ENCODE data around the gene SUN3.

SUN3 gene, protein sequence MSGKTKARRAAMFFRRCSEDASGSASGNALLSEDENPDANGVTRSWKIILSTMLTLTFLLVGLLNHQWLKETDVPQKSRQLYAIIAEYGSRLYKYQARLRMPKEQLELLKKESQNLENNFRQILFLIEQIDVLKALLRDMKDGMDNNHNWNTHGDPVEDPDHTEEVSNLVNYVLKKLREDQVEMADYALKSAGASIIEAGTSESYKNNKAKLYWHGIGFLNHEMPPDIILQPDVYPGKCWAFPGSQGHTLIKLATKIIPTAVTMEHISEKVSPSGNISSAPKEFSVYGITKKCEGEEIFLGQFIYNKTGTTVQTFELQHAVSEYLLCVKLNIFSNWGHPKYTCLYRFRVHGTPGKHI

GRCh38 chr7:48028938-48029337, at the start of gene SUN3:
SUN3 (minus strand) TSS chr7:48029107; CDS start chr7:48028938, 169 bp downstream.
- no peak within 1 kb of the TSS for H3K4me3 Mint-ChIP-seq
- no peaks in the 10 kb centered on the region for H3K4me1 Mint-ChIP-seq (ENCODE audit: low read depth)
- H3K27me3 Mint-ChIP-seq = peaks cover 30% of the 10 kb centered on the region
- peaks cover 6% of the 10 kb centered on the region for H3K9me3 Mint-ChIP-seq
- H3K27ac Mint-ChIP-seq = no peak within 1 kb of the TSS
- no peaks in the 10 kb centered on the region for H3K36me3 Mint-ChIP-seq (ENCODE audit: low read depth)

- Mint-ChIP-seq H3K27ac (no peak overlapping the region), H3K36me3 (ENCODE audit: low read depth) (no peaks in the 10 kb centered on the region), H3K27me3 (peaks cover 3% of the 10 kb centered on the region)
Observed at GRCh38 chr7:48078470-48078869, 49.6 kb upstream of the SUN3 start.

GRCh38 chr7:48077423-48077822, 48.5 kb upstream of the SUN3 start:
- no peak overlapping the region for H3K27ac Mint-ChIP-seq
- H3K9me3 Mint-ChIP-seq = no peaks in the 10 kb centered on the region
- H3K36me3 Mint-ChIP-seq (ENCODE audit: low read depth) = no peaks in the 10 kb centered on the region
- H3K4me1 Mint-ChIP-seq (ENCODE audit: low read depth) = peaks cover 5% of the 10 kb centered on the region
- peaks cover 3% of the 10 kb centered on the region for H3K27me3 Mint-ChIP-seq
- H3K4me3 Mint-ChIP-seq = no peak overlapping the region

More at GRCh38 chr7:48078470-48078869, 49.6 kb upstream of the SUN3 start:
- no peaks in the 10 kb centered on the region for H3K9me3 Mint-ChIP-seq
- H3K4me3 Mint-ChIP-seq = no peak overlapping the region
- peaks cover 16% of the 10 kb centered on the region for H3K4me1 Mint-ChIP-seq (ENCODE audit: low read depth)

- Mint-ChIP-seq H3K27me3 (no peaks in the 10 kb centered on the region), H3K27ac (no peak overlapping the region), H3K4me1 (ENCODE audit: low read depth) (no peaks in the 10 kb centered on the region), H3K4me3 (no peak overlapping the region), H3K36me3 (ENCODE audit: low read depth) (peaks cover 4% of the 10 kb centered on the region), H3K9me3 (peaks cover 4% of the 10 kb centered on the region)
Observed at GRCh38 chr7:48074204-48074654, 45.3 kb upstream of the SUN3 start.

DNA sequence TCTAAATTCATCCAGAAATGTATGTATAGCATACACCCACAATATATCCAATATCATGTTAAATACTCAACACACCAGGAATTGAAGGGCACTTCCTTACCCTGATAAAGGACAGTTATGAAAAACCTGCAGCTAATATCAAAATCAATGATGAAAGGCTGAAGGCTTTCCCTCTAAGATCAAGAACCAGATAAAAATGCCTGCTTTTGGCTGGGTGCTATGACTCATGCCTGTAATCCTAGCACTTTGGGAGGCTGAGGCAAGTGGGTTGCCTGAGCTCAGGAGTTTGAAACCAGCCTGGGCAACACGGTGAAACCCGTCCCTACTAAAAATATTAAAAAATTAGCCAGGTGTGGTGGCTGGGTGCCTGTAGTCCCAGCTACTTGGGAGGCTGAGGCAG, 38.6 kb upstream of the SUN3 start:
- Mint-ChIP-seq H3K27ac (no peak overlapping the region), H3K4me3 (no peak overlapping the region), H3K4me1 (ENCODE audit: low read depth) (no peaks in the 10 kb centered on the region), H3K36me3 (ENCODE audit: low read depth) (peaks cover 4% of the 10 kb centered on the region), H3K27me3 (no peaks in the 10 kb centered on the region), H3K9me3 (peaks cover 7% of the 10 kb centered on the region)

GRCh38 chr7:48063985-48064384, 35.1 kb upstream of the SUN3 start:
- Mint-ChIP-seq H3K36me3 (ENCODE audit: low read depth) (no peaks in the 10 kb centered on the region), H3K4me3 (no peak overlapping the region), H3K27ac (no peak overlapping the region), H3K4me1 (ENCODE audit: low read depth) (no peaks in the 10 kb centered on the region), H3K9me3 (peaks cover 4% of the 10 kb centered on the region), H3K27me3 (no peaks in the 10 kb centered on the region)

DNA sequence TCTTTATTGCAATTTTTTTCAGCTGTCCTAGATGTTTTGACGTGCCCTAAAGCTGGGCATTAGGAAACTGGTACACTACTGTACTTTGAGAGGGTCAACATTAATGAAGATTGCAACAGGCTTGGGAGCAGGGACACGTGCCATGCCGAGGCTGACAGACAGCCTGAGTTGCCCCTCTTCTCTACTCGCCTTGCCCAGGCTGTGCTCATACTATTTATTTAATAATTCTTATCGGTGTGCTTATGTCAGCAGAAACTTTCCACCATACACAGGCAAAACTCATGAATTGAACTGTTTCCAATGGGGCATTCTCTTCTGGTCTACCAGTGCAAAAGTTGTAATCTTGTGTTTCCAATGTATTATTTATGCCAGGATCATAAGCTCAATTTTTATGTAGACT, 30.8 kb upstream of the SUN3 start:
- Mint-ChIP-seq H3K27me3 (no peaks in the 10 kb centered on the region), H3K36me3 (ENCODE audit: low read depth) (peaks cover 7% of the 10 kb centered on the region), H3K27ac (no peak overlapping the region), H3K9me3 (peaks cover 12% of the 10 kb centered on the region), H3K4me1 (ENCODE audit: low read depth) (no peaks in the 10 kb centered on the region), H3K4me3 (no peak overlapping the region)

- peaks cover 7% of the 10 kb centered on the region for H3K36me3 Mint-ChIP-seq (ENCODE audit: low read depth)
- no peak overlapping the region for H3K27ac Mint-ChIP-seq
- no peaks in the 10 kb centered on the region for H3K27me3 Mint-ChIP-seq
- peaks cover 11% of the 10 kb centered on the region for H3K9me3 Mint-ChIP-seq
- no peaks in the 10 kb centered on the region for H3K4me1 Mint-ChIP-seq (ENCODE audit: low read depth)
- H3K4me3 Mint-ChIP-seq = no peak overlapping the region
Observed at GRCh38 chr7:48058990-48059389, 30.1 kb upstream of the SUN3 start.

- H3K4me3 Mint-ChIP-seq = no peak overlapping the region
Observed at GRCh38 chr7:48053736-48054135, 24.8 kb upstream of the SUN3 start.

GRCh38 chr7:48052748-48053147, 23.8 kb upstream of the SUN3 start:
- Mint-ChIP-seq H3K4me1 (ENCODE audit: low read depth) (peaks cover 16% of the 10 kb centered on the region), H3K36me3 (ENCODE audit: low read depth) (peaks cover 7% of the 10 kb centered on the region), H3K27me3 (no peaks in the 10 kb centered on the region), H3K9me3 (peaks cover 2% of the 10 kb centered on the region), H3K4me3 (no peak overlapping the region), H3K27ac (no peak overlapping the region)

More at GRCh38 chr7:48053736-48054135, 24.8 kb upstream of the SUN3 start:
- Mint-ChIP-seq H3K9me3 (peaks cover 9% of the 10 kb centered on the region), H3K36me3 (ENCODE audit: low read depth) (peaks cover 7% of the 10 kb centered on the region), H3K27ac (no peak overlapping the region), H3K4me1 (ENCODE audit: low read depth) (peaks cover 16% of the 10 kb centered on the region), H3K27me3 (no peaks in the 10 kb centered on the region)

- Mint-ChIP-seq H3K27me3 (no peaks in the 10 kb centered on the region), H3K4me1 (ENCODE audit: low read depth) (peaks cover 34% of the 10 kb centered on the region), H3K9me3 (no peaks in the 10 kb centered on the region), H3K36me3 (ENCODE audit: low read depth) (no peaks in the 10 kb centered on the region), H3K27ac (no peak overlapping the region), H3K4me3 (no peak overlapping the region)
Observed at GRCh38 chr7:48049850-48050249, 20.9 kb upstream of the SUN3 start.

DNA sequence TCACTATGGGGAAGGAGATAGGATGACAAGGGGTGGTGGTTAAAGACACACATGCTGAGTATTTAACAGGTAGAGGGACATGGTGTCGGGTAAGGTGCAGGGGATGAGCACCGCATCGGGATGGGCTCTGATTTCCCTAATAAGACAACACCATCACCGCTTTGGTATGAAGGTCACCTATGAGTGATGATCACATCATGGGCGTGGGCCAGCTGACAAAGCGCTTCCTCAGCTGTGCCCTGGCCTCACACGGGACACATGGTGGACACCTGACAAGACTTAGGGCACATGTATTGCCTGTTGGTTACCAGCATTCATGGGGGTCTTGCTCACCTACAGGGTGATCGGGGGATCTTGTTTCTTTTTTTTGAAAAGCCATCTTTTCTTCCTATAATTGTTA, 19.2 kb upstream of the SUN3 start:
- no peaks in the 10 kb centered on the region for H3K9me3 Mint-ChIP-seq
- H3K27me3 Mint-ChIP-seq = no peaks in the 10 kb centered on the region
- H3K4me3 Mint-ChIP-seq = no peak overlapping the region
- no peaks in the 10 kb centered on the region for H3K36me3 Mint-ChIP-seq (ENCODE audit: low read depth)
- H3K4me1 Mint-ChIP-seq (ENCODE audit: low read depth) = peaks cover 36% of the 10 kb centered on the region
- H3K27ac Mint-ChIP-seq = no peak overlapping the region

DNA sequence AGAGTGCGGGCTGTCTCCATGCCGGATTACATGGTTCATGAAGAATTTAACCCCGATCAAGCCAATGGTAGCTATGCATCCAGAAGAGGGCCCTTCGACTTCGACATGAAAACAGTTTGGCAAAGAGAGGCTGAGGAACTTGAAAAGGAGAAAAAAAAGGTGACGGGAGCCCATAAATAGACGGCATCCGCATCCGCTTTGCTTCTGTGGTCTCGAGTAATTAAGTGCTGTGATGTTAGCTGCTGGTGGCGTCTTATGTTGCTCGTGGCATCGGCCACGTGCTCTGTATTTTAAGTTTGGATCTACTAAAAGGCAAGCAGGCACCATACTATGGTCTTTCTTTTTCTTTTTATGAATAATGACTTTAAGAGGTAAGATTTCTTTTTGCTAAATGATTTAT, 17.6 kb upstream of the SUN3 start:
- Mint-ChIP-seq H3K36me3 (ENCODE audit: low read depth) (no peaks in the 10 kb centered on the region), H3K9me3 (no peaks in the 10 kb centered on the region), H3K27me3 (no peaks in the 10 kb centered on the region), H3K4me1 (ENCODE audit: low read depth) (peaks cover 42% of the 10 kb centered on the region), H3K4me3 (no peak overlapping the region), H3K27ac (peak overlapping the region; percentile 19)

GRCh38 chr7:48045195-48045765, 16.4 kb upstream of the SUN3 start:
- H3K9me3 Mint-ChIP-seq = no peaks in the 10 kb centered on the region
- no peaks in the 10 kb centered on the region for H3K36me3 Mint-ChIP-seq (ENCODE audit: low read depth)
- no peak overlapping the region for H3K4me3 Mint-ChIP-seq
- H3K27ac Mint-ChIP-seq = no peak overlapping the region
- H3K4me1 Mint-ChIP-seq (ENCODE audit: low read depth) = peaks cover 54% of the 10 kb centered on the region
- H3K27me3 Mint-ChIP-seq = no peaks in the 10 kb centered on the region

GRCh38 chr7:48042636-48043035, 13.7 kb upstream of the SUN3 start:
- Mint-ChIP-seq H3K4me3 (no peak overlapping the region), H3K4me1 (ENCODE audit: low read depth) (peaks cover 52% of the 10 kb centered on the region), H3K27me3 (peaks cover 13% of the 10 kb centered on the region), H3K9me3 (no peaks in the 10 kb centered on the region), H3K27ac (no peak overlapping the region), H3K36me3 (ENCODE audit: low read depth) (no peaks in the 10 kb centered on the region)
